Neutrophil (primary cell): ENCODE measurements around the gene NTNG1.

Experiments used
- H3K27ac ChIP-seq: fragments of 200-600 bp; sonication (generic); 2 replicates; pipeline ENCODE4 v1.5.1; 2016; ENCODE audit warnings: mild to moderate bottlenecking, moderate library complexity
- H3K27me3 ChIP-seq: fragments of 200-600 bp; sonication (generic); 2 replicates; pipeline ENCODE4 v1.6.0; 2016; ENCODE audit warnings: mild to moderate bottlenecking
- H3K36me3 ChIP-seq: fragments of 200-600 bp; sonication (generic); 2 replicates; pipeline ENCODE4 v1.5.1; 2017
- H3K4me1 ChIP-seq, 2 experiments: fragments of 200-600 bp in 1 of 2; sonication (generic) in 1 of 2; 1 replicate in 1 of 2; 2 replicates in 1 of 2; pipeline versions ENCODE4 v1.5.1 to v1.6.1; 2013 to 2016; ENCODE audit warnings: low read depth in 1 of 2, low read length in 1 of 2, mild to moderate bottlenecking in 1 of 2, moderate library complexity in 1 of 2; ENCODE audit not compliant: control insufficient read depth in 1 of 2, insufficient read depth in 1 of 2
- H3K4me3 ChIP-seq, 2 experiments: fragments of 200-600 bp in 1 of 2; sonication (generic) in 1 of 2; 1 replicate in 1 of 2; 2 replicates in 1 of 2; pipeline ENCODE4 v1.5.1; 2013 to 2016; ENCODE audit warnings: low read depth in 1 of 2, low read length in 1 of 2, mild to moderate bottlenecking in 1 of 2, moderate library complexity in 1 of 2
- H3K9me3 ChIP-seq: fragments of 200-600 bp; sonication (generic); 2 replicates; pipeline ENCODE4 v1.5.1; 2016
- CTCF ChIP-seq: fragments of 200-600 bp; sonication (generic); IDR thresholded peaks from 2 replicates; pipeline ENCODE4 v1.5.1; 2016; ENCODE audit warnings: antibody characterized with exemption

NTNG1 gene

GRCh38 chr1:107460035-107460434 is 319.2 kb downstream of the NTNG1 start:
- H3K36me3 ChIP-seq: no peaks in the 10 kb centered on the region
- no peaks in the 10 kb centered on the region for H3K27me3 ChIP-seq
- H3K4me3 ChIP-seq: no peak overlapping the region
- no peaks in the 10 kb centered on the region for H3K4me1 ChIP-seq
- H3K9me3 ChIP-seq: no peaks in the 10 kb centered on the region
- no peak overlapping the region for H3K27ac ChIP-seq
- TF ChIP-seq CTCF: no peak

GRCh38 chr1:107464827-107465226 is 324.0 kb downstream of the NTNG1 start:
- H3K9me3 ChIP-seq: no peaks in the 10 kb centered on the region
- no peak for TF ChIP-seq CTCF
- H3K36me3 ChIP-seq: no peaks in the 10 kb centered on the region
- H3K4me3 ChIP-seq: no peak overlapping the region
- peaks cover 9% of the 10 kb centered on the region for H3K27me3 ChIP-seq
- no peaks in the 10 kb centered on the region for H3K4me1 ChIP-seq
- H3K27ac ChIP-seq: no peak overlapping the region

- no peak for TF ChIP-seq CTCF
- no peak overlapping the region for H3K27ac ChIP-seq
- no peaks in the 10 kb centered on the region for H3K36me3 ChIP-seq
- peaks cover 9% of the 10 kb centered on the region for H3K27me3 ChIP-seq
- H3K4me1 ChIP-seq: no peaks in the 10 kb centered on the region
- H3K4me3 ChIP-seq: no peak overlapping the region
- H3K9me3 ChIP-seq: no peaks in the 10 kb centered on the region
These were observed 326.4 kb downstream of the NTNG1 start for GRCh38 chr1:107467286-107467685.

GRCh38 chr1:107467811-107468210 is 327.0 kb downstream of the NTNG1 start:
- no peaks in the 10 kb centered on the region for H3K4me1 ChIP-seq
- no peak for TF ChIP-seq CTCF
- H3K27me3 ChIP-seq: peaks cover 9% of the 10 kb centered on the region
- H3K4me3 ChIP-seq: no peak overlapping the region
- no peak overlapping the region for H3K27ac ChIP-seq
- H3K9me3 ChIP-seq: no peaks in the 10 kb centered on the region
- no peaks in the 10 kb centered on the region for H3K36me3 ChIP-seq

GRCh38 chr1:107473065-107473464 is 332.2 kb downstream of the NTNG1 start:
- H3K4me3 ChIP-seq: no peak overlapping the region
- H3K4me1 ChIP-seq: no peaks in the 10 kb centered on the region
- H3K36me3 ChIP-seq: no peaks in the 10 kb centered on the region
- TF ChIP-seq CTCF: no peak
- H3K27me3 ChIP-seq: no peaks in the 10 kb centered on the region
- no peak overlapping the region for H3K27ac ChIP-seq
- no peaks in the 10 kb centered on the region for H3K9me3 ChIP-seq
